Transverse colon (tissue), 4 donors: Measurements from ENCODE around the gene ACSF3.
"Not testable (repeated sequence)": the region's sequence is repeated elsewhere in the genome, so short reads cannot be mapped to it uniquely, and the experiment has no call there.

Source experiments
- CTCF ChIP-seq, 5 experiments: fragments of 200-600 bp in 3 of 5; fragments of 450-650 bp in 2 of 5; sonication (generic) in 3 of 5; IDR thresholded peaks; 1 replicate in 2 of 5; 2 replicates in 3 of 5; pipeline ENCODE4 v1.5.1; 2016 to 2017; ENCODE audit warnings: antibody characterized with exemption in 5 of 5, inconsistent platforms in 3 of 5, mild to moderate bottlenecking in 2 of 5, moderate library complexity in 1 of 5
- EP300 ChIP-seq: sonication (generic); formaldehyde crosslinking; IDR thresholded peaks from one replicate; pipeline ENCODE4 v1.6.1; 2017; ENCODE audit warnings: antibody characterized with exemption, low read depth
- POLR2A ChIP-seq: fragments of 450-650 bp; IDR thresholded peaks from one replicate; pipeline ENCODE4 v1.6.1; 2016; ENCODE audit warnings: antibody characterized with exemption, mild to moderate bottlenecking, moderate library complexity
- POLR2AphosphoS5 ChIP-seq, 3 donors: sonication (generic); formaldehyde crosslinking; IDR thresholded peaks; one replicate each; pipeline ENCODE4 v1.6.1; 2016; ENCODE audit warnings: antibody characterized with exemption in 3 of 3

- TF ChIP-seq CTCF (IDR thresholded peaks at IDR 0.05); EP300; POLR2AphosphoS5 (IDR thresholded peaks at IDR 0.05); POLR2A: not testable (repeated sequence)
Measured at GRCh38 chr16:89068814-89069616, 24.6 kb upstream of the ACSF3 start.
